Measurements from ENCODE around the gene ENG.

DNA sequence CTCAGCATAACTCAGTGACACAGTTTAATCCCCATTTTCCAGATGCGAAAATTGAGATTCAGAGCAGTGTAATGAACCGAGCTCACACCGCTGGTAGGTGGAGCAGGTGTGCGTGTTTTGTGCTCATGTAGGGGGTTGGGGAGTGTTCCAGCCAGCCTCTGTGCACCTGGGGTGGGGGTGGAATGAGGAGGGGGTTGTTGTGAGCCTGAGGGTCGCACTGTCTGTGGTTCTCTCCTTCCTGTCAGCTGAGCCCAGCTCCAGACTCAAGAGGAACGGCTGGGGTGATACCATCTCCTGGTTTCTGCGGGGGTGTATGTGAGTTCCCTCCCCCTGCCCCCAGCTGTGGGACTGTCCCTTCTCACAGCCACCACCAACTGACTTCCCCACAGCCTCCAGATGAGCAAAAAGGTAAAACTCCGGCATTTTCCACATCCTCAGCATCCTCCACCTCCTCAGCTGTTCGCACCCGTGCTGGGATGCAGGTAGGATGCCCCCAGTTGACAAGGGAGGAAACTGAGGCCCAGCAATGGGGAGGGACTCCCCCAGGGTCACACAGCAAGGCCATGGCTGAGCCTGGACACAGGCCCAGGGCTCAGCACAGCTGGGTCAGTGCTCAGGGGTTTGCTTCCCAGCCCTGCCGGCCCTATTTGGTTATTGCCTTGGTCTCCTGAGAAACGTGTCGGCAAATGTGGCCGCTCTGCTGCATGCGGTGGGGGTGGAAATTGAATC lies 78.1 kb downstream of the ENG start:
- TF ChIP-seq POLR2AphosphoS5 (IDR thresholded peaks at IDR 0.05; ENCODE audit: low read depth): no peak
- TF ChIP-seq, protein P1, sequence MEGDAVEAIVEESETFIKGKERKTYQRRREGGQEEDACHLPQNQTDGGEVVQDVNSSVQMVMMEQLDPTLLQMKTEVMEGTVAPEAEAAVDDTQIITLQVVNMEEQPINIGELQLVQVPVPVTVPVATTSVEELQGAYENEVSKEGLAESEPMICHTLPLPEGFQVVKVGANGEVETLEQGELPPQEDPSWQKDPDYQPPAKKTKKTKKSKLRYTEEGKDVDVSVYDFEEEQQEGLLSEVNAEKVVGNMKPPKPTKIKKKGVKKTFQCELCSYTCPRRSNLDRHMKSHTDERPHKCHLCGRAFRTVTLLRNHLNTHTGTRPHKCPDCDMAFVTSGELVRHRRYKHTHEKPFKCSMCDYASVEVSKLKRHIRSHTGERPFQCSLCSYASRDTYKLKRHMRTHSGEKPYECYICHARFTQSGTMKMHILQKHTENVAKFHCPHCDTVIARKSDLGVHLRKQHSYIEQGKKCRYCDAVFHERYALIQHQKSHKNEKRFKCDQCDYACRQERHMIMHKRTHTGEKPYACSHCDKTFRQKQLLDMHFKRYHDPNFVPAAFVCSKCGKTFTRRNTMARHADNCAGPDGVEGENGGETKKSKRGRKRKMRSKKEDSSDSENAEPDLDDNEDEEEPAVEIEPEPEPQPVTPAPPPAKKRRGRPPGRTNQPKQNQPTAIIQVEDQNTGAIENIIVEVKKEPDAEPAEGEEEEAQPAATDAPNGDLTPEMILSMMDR (conservative IDR thresholded peaks at IDR 0.05; ENCODE audit: low read depth in 2 of 2): no peak
- no peak for TF ChIP-seq EZH2 (IDR thresholded peaks at IDR 0.05; ENCODE audit: low read depth, unreplicated experiment)
- no peak for TF ChIP-seq EZH2phosphoT487 (IDR thresholded peaks at IDR 0.05; ENCODE audit: unreplicated experiment)
- no peak for TF ChIP-seq STAT1 (IDR thresholded peaks at IDR 0.05; ENCODE audit: unreplicated experiment)
- TF ChIP-seq ZNF114 (CRISPR knock-in tag; IDR thresholded peaks at IDR 0.05): no peak

Data from GM23338 (cell line).